AG04449 (cell line): ENCODE data around the gene FHIT.
A peak's percentile ranks its signal among the peaks of the same experiment; 100 is the strongest.

Experiments used
- CTCF ChIA-PET: fragments of 350-600 bp; formaldehyde crosslinking; extraction: SDS; loops from one replicate; lab custom pipeline; 2021; ENCODE audit warnings: antibody characterized with exemption; lab: Yijun Ruan, JAX
- POLR2A ChIA-PET: fragments of 400-600, 350-600 bp; formaldehyde crosslinking; extraction: SDS; loops from one replicate; lab custom pipeline; 2020; ENCODE audit warnings: antibody characterized with exemption, inconsistent platforms; lab: Yijun Ruan, JAX
- DNase-seq: peaks from one replicate; pipeline ENCODE4 v3.0.0-alpha.2; 2010; ENCODE audit warnings: low read depth, low spot score
- H3K4me3 ChIP-seq: 2 replicates; pipeline ENCODE4 v1.5.1; 2011; ENCODE audit warnings: low read depth, mild to moderate bottlenecking, control low read depth, low read length
- TF ChIP-seq, protein P1 (sequence below): IDR thresholded peaks from one replicate; pipeline ENCODE4 v1.5.1; 2011; ENCODE audit warnings: mild to moderate bottlenecking, moderate library complexity, low read length, control low read depth, inconsistent platforms; ENCODE audit not compliant: insufficient read depth; ENCODE audit errors: missing control alignments

Gene FHIT

GRCh38 chr3:60070366-60070765 is 1180.9 kb downstream of the FHIT start:
- TF ChIP-seq, protein P1, sequence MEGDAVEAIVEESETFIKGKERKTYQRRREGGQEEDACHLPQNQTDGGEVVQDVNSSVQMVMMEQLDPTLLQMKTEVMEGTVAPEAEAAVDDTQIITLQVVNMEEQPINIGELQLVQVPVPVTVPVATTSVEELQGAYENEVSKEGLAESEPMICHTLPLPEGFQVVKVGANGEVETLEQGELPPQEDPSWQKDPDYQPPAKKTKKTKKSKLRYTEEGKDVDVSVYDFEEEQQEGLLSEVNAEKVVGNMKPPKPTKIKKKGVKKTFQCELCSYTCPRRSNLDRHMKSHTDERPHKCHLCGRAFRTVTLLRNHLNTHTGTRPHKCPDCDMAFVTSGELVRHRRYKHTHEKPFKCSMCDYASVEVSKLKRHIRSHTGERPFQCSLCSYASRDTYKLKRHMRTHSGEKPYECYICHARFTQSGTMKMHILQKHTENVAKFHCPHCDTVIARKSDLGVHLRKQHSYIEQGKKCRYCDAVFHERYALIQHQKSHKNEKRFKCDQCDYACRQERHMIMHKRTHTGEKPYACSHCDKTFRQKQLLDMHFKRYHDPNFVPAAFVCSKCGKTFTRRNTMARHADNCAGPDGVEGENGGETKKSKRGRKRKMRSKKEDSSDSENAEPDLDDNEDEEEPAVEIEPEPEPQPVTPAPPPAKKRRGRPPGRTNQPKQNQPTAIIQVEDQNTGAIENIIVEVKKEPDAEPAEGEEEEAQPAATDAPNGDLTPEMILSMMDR, result no peak
- ChIA-PET CTCF (no interaction called here), POLR2A (no interaction called here)
- no peak for DNase-seq
- H3K4me3 ChIP-seq, result no peak overlapping the region

DNA sequence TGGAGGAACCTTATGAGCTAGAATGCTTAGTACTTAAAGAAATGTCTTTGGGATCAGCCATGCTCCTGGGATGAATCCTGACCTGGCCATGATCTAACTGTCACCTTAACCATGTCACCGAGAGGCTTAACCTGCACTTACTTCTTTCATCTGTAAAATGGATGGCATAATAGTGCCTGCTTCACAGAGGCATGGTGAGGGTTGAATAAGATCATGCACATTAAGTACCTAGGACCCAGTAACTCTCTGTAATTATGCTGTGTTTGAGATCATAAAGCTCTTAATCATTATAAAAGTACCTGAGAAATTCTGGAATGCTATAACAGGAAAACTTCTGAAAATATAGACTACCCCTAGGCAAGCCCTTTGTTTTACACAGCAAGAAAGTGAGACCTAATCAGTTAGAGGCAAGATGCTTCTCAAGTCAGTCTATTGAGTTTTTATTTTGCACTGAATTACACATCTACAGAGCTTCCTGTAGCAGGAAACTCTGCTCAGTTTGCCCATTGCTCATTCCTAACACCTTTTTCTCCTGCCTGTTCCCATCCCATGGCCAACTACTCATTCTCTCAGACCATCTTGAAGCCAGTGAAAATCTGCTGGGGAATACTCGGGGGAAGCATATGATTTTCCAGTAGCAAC is 1185.9 kb downstream of the FHIT start:
- TF ChIP-seq, protein P1, result no peak
- CTCF ChIA-PET, result no interaction called here
- H3K4me3 ChIP-seq, result no peak overlapping the region
- POLR2A ChIA-PET, result no interaction called here
- no peak for DNase-seq

DNA sequence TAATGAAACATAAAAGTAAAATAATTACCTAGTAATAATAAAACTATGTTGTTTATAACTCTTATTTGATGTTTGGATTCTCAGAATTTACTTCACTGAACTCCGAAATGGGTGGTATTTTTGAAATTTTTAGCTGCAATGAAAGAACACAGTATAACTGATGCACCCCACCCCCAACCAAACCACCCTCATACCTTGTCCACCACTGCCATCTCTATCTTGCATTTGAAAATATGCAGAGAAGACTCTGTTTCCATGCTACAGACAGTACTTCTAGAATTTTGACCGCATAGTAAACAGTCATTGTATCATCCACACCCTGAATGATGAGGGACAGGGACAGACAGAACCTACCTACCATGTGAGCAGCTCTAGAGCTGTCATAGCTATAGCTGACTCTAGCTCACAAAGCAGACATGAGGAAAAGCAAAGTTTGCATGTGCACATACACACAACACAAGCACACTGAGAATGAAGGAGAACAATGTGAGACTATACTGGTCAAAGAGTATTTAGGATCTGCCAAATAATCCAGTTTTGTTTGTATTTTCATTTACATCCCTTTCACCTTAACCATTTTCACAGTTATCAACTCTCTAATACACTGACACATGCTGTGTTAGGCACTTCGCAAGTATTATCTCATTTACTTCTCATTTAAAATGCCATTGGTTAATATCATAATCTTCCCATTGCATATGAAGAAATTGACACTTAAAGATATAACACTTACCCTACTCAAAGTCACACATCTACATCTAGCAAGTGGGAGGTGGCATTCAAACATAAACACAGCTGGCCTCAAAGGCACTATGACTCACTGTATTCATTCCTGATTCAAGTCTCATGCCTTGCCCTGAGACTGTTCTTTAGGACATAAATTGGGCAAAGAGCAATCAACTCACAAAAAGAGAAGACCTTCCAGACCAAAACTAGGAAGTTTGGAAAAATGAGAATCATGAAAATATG is 1186.8 kb downstream of the FHIT start:
- peak; percentile 17 for DNase-seq
- no peak overlapping the region for H3K4me3 ChIP-seq
- ChIA-PET CTCF (no interaction called here), POLR2A (no interaction called here)
- TF ChIP-seq, protein P1, result no peak

DNA sequence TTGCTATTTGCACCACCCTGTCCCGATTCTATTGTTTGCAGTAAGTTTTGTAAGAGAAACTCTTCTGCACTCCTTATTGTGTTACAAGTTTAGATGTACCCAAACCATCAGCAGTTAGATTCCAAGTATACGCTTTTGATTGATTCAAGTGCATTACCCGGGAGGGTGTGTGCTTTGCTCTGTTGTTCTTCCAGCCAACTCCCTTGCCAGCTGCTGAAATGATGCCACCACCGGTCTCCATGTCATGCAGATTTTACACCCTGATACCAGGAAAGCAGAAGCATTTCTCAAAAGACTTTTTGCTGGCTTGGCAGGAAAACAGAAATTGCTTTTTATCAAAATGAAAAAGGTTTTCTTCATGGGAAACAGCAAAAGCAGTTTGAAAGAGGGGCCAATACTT is 1194.8 kb downstream of the FHIT start:
- no peak overlapping the region for H3K4me3 ChIP-seq
- TF ChIP-seq, protein P1, result no peak
- ChIA-PET POLR2A (no interaction called here), CTCF (no interaction called here)
- DNase-seq, result no peak

DNA sequence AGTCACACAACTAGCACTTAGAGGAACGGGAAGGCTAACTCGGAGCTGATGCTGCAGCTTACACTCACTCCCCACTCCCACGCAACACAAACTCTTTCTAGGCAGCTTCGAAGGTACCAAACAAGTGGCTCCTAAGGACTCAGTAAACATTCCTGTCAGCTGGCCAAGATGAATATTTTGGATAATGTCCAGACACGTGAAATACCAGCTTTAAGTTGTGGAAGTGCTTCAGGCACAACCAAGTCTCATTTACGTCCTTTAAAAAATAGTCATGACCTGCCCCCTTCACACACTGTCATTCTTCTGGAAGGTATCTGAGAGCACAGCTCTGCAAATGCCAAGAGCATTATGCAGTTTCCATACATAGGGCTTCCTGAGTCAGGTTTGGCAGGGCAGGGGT is 1195.5 kb downstream of the FHIT start:
- CTCF ChIA-PET, result no interaction called here
- no peak overlapping the region for H3K4me3 ChIP-seq
- POLR2A ChIA-PET, result no interaction called here
- TF ChIP-seq, protein P1, result no peak
- no peak for DNase-seq

DNA sequence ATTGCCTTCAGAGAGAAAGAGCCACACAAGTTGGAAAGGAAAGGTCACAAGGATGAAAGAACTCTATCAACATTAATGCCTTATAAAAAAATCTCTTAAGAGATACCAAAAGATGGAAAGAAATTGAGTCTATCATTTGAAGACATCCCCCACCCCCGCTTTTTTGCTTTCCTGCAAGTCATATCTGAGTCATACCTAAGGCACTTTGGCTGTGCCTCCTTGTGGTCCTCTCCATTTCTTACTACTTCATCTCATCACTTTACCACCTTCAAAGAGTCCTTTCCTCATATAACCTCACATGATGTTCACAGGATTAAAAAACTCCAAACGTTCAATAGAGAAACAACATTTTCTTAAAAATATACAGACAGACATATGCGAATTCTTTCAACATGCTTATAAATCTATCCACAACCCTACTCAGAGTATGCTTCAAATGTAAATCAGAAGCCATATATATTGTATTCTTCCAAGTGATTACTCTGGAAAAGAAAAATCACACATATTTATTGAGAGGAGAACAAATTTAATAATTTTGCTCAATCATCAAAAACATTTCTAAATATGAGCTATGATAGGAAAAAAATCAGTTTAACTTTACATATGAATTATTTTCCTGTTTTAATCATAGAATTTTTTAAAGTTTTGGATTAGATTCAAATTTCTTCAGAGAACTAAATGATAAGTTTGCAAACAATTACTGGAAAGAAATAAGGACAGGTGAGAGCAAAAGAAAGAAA is 1197.6 kb downstream of the FHIT start:
- TF ChIP-seq, protein P1, result no peak
- ChIA-PET CTCF (no interaction called here), POLR2A (no interaction called here)
- H3K4me3 ChIP-seq, result no peak overlapping the region
- DNase-seq, result no peak
